A673 (cell line): ENCODE results near the gene DSTN.

ENCODE experiments used
- CTCF ChIP-seq: fragments of 300-800, 200-600 bp; sonication (generic); conservative IDR thresholded peaks from 2 replicates; pipeline ENCODE4 v1.5.1; 2017; ENCODE audit warnings: low read depth, mild to moderate bottlenecking, antibody characterized with exemption, low read length, moderate library complexity, mixed read lengths
- EZH2 ChIP-seq: fragments of 200-600 bp; sonication (generic); IDR thresholded peaks from 2 replicates; pipeline ENCODE4 v1.6.1; 2017; ENCODE audit warnings: borderline replicate concordance, low read depth, mild to moderate bottlenecking, mixed read lengths, antibody characterized with exemption, low read length; ENCODE audit not compliant: poor library complexity, severe bottlenecking

DNA sequence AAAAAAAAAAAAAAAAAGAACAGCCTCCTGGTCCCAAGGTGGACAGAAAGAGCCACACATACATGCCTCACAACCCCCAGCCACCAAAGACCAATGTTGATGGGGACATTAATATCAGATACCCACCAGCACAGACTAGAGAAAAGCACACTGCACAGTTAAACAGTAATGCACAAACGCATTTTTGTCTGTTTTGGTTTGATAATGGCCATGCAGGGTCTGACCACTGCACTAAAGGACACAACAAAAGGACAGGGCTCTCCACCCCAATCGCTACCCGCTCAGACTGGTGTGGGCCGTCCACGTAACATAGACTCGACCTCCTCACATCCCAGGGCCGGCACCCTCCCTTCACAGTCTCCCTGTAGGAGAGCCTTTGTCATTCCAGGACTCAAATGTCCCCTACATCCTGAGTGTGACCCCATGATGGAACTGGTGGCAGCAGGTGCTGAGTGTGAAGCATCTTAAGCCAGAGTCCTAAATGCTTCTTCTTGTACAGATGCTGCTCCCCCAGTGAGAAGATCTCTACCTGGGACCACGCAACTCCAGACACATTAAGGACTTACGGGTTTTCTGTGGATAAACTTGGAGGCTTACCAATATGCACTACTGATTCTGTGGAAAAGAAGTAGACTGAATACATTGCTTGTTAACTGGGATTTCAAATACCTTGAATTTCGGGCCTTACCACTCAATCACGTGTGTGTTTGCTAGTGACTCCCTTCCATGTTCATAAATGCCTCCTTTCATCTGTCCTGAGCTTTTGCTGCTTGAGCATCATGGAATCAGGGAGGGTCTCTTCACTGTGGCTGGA lies 84.2 kb downstream of the DSTN start:
- TF ChIP-seq CTCF (no peak), EZH2 (no peak)
